Kidney epithelial cell (primary cell): Measurements from ENCODE around the gene RTN4. TPM values are rescaled to one million over a fixed set of nuclear protein-coding genes. Genes with fewer than 3 reads are reported as not detected.

ENCODE experiments used
- DNase-seq: peaks from one replicate; pipeline ENCODE4 v3.0.0-alpha.2; 2010; ENCODE audit warnings: low read depth
- H3K27me3 ChIP-seq: 2 replicates; pipeline ENCODE4 v1.6.0; 2011; ENCODE audit warnings: low read length; ENCODE audit not compliant: control insufficient read depth, insufficient read depth
- H3K36me3 ChIP-seq: 2 replicates; pipeline ENCODE4 v1.5.1; 2011; ENCODE audit warnings: low read length; ENCODE audit not compliant: control insufficient read depth, insufficient read depth
- H3K4me3 ChIP-seq: 2 replicates; pipeline ENCODE4 v1.5.1; 2011; ENCODE audit warnings: low read depth, mild to moderate bottlenecking, control low read depth, low read length
- total RNA-seq: library from RNA; depleted of rRNA; stranded (reverse); fragments of >200 nt; gene quantifications from 2 replicates; pipeline ENCODE4 v1.2.3, GENCODE V29; 2015
- TF ChIP-seq, protein P1 (sequence below): IDR thresholded peaks from 2 replicates; pipeline ENCODE4 v1.5.1; 2011; ENCODE audit warnings: mild to moderate bottlenecking, moderate library complexity, low read length, control low read depth, inconsistent platforms; ENCODE audit not compliant: insufficient read depth, poor library complexity, severe bottlenecking

RTN4 gene
- total RNA-seq, 1 donor from 2014 or later = 382 TPM

DNA sequence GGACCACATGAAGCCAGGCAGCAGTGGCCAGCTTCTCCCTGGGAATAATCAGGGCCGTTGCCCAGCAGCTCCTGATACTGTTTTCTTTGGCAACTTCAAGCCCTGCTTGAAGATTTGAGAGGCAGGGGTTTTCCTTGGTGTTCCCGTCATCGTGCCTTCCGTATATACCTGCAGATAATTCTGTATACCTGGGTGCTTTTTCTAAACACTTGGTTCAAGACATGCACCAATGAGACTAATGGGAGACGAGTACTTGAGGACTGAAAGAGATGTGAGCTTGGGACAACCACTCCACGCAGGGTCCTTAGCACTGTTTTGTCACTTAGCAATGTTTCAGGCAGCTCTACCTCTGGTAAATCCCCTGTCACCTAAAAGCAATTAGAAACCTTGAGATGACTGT, 118.8 kb downstream of the RTN4 start:
- TF ChIP-seq, protein P1, sequence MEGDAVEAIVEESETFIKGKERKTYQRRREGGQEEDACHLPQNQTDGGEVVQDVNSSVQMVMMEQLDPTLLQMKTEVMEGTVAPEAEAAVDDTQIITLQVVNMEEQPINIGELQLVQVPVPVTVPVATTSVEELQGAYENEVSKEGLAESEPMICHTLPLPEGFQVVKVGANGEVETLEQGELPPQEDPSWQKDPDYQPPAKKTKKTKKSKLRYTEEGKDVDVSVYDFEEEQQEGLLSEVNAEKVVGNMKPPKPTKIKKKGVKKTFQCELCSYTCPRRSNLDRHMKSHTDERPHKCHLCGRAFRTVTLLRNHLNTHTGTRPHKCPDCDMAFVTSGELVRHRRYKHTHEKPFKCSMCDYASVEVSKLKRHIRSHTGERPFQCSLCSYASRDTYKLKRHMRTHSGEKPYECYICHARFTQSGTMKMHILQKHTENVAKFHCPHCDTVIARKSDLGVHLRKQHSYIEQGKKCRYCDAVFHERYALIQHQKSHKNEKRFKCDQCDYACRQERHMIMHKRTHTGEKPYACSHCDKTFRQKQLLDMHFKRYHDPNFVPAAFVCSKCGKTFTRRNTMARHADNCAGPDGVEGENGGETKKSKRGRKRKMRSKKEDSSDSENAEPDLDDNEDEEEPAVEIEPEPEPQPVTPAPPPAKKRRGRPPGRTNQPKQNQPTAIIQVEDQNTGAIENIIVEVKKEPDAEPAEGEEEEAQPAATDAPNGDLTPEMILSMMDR = no peak
- Histone ChIP-seq H3K27me3 (no peaks in the 10 kb centered on the region), H3K36me3 (no peaks in the 10 kb centered on the region), H3K4me3 (no peak overlapping the region)
- DNase-seq = no peak

DNA sequence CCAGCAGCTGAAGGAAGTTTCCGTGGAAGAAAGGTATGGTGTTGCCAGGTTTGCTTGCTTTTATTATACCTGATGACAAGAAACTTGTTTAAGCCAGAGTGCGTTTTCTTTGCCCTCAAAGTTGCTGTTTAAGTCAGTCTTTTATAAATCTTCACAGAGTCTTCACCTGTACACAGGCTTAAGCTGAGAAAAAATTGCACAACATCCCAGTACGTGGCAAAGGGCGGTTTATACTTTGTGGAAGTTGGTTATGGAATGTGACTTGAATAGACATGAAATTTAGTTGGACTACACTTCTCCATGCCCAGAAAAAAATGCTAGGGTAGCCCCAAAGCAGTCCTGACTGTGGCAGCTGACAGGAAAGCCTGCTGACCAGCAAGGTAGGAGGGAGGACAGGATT, 121.5 kb downstream of the RTN4 start:
- H3K36me3 ChIP-seq = no peaks in the 10 kb centered on the region
- TF ChIP-seq, protein P1 = no peak
- no peaks in the 10 kb centered on the region for H3K27me3 ChIP-seq
- H3K4me3 ChIP-seq = no peak overlapping the region
- DNase-seq = no peak

DNA sequence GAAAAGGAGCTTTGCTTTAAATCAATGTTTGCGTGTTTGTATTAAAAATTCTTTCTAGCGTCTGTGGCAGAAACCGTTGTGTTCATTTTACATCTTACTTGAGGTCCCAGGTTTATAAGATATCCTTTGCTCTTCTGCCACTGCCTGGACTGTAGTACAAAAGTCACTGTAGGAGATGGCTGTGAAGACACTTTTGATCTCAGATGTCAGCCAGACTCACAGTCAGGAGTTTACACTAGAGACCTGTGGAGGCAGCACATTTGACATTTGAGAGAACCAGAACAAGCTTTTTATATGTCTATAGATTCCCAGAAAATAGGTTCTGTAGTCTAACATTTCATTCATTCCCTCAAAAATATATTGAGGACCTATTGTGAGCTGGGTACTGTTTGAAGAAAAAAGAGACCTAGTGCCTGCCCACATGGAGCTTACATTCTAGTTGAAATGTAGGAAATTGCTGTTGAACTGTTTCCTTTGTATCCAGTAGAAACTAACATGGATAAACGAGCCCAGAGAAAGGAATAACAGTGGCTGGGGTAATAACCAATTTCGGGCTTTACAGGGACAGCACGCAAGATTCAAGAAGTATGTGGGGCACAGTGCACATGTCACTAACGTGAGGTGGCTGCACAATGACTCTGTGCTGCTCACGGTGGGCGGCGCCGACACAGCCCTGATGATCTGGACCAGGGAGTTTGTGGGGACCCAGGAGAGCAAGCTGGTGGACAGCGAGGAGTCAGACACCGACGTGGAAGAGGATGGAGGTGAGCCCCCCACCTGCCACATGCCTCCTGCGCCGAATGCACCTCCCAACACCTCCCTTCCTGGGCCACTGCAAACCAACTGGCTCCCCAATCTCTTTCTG, 122.3 kb downstream of the RTN4 start:
- DNase-seq = no peak
- no peaks in the 10 kb centered on the region for H3K36me3 ChIP-seq
- TF ChIP-seq, protein P1 = no peak
- no peak overlapping the region for H3K4me3 ChIP-seq
- no peaks in the 10 kb centered on the region for H3K27me3 ChIP-seq

DNA sequence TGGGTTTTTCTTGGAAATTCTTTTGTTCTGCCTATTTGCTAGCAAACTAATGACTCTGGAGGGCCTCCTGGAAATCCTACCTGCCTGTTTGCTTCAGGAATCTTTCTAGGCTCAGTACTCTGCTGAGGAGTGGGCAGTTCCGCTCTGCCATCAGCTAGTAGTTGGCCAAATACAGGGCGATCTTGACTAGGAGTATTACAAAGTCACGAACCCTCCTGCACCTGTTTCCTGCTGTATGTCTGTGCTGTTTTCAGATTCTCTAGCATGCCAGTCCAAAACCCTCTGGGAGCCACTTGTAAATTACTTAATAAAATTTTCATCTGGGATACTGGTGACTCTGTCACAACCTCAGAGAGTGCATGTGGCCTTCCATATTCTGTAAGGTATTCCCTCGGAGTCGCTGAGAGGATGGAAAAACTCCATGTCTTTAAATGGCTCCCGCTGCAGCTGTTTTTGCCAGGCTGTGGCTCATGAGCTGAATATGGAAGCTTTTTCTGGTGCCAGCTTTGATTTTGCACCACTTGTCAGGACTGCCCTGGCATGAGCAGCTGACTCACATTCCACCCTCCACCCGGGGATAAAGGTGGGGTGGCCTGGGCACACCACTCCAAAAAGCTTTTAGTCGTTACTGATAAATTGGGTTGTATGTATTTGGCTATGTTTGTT, 123.0 kb downstream of the RTN4 start:
- no peaks in the 10 kb centered on the region for H3K27me3 ChIP-seq
- TF ChIP-seq, protein P1 = no peak
- no peaks in the 10 kb centered on the region for H3K36me3 ChIP-seq
- no peak for DNase-seq
- no peak overlapping the region for H3K4me3 ChIP-seq

DNA sequence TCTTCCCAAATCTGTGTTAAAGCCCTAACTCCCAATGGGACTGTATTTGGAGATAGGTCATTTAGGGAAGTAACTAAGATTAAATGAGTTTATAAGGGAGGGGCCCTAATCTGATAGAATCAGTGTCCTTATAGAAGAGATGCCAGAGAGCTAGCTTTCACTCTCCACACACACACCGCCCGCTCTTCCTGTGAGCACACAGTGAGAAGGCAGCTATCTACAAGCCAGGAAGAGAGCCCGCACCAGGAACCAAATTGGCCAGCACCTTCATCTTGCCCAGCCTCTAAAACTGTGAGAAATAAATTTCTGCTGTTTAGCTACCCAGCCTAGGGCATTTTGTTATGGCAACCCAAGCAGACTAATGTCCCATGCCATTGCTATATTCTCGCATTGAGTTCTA, 125.2 kb downstream of the RTN4 start:
- TF ChIP-seq, protein P1 = no peak
- H3K27me3 ChIP-seq = no peaks in the 10 kb centered on the region
- H3K4me3 ChIP-seq = no peak overlapping the region
- H3K36me3 ChIP-seq = no peaks in the 10 kb centered on the region
- DNase-seq = no peak
